ENCODE results near the gene NFIX.
"Not testable (repeated sequence)": the region's sequence is repeated elsewhere in the genome, so short reads cannot be mapped to it uniquely, and the experiment has no call there.

The NFIX gene

DNA sequence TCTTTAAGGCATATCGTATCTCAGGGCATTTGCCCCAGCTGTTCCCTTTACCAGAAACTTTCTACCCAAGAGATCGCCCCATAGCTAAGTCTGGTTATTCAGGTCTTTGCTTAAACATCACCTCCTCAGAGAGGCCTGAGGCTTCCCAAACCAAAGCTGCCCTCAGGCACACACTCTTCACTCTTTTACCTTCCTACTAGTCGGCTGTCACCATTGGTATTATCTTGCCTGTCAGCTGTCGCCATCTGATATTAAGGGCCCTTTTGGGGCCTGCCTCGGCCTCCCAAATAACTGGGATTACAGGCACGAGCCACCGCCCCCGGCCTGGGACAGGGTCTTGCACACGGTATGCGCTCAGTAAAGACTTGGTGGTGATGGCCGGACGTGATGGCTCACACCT is 39.3 kb upstream of the NFIX start:
- Histone ChIP-seq H3K4me1 (ENCODE audit: insufficient read depth, low read length) (peaks cover 49% of the 10 kb centered on the region), H2AFZ (ENCODE audit: low read depth, low read length) (0 out of 2 replicates have a peak overlapping the region, but pooled peaks have one; percentile 98), H3K27ac (ENCODE audit: low read length) (peak overlapping the region; percentile 87), H3K4me3 (ENCODE audit: low read depth in 1 of 2, low read length in 2 of 2) (peak overlapping the region; percentile 79 to 98), H3K36me3 (ENCODE audit: insufficient read depth, low read length) (peaks cover 52% of the 10 kb centered on the region), H3K79me2 (ENCODE audit: insufficient read depth, low read length) (peaks cover 63% of the 10 kb centered on the region), H3K4me2 (ENCODE audit: insufficient read depth, low read length) (peak overlapping the region; percentile 82), H3K27me3 (ENCODE audit: insufficient read depth, low read length, poor library complexity) (no peaks in the 10 kb centered on the region), H4K20me1 (ENCODE audit: insufficient read depth, low read length) (peaks cover 21% of the 10 kb centered on the region), H3K9ac (ENCODE audit: low read depth, low read length) (peak overlapping the region; percentile 92), H3K9me3 (ENCODE audit: insufficient read depth, low read length, severe bottlenecking) (no peaks in the 10 kb centered on the region)
- DNase-seq (no peak), ATAC-seq (ENCODE audit: insufficient read depth, low read depth) (no peak)
- no peak for TF ChIP-seq EZH2 (IDR thresholded peaks at IDR 0.05; ENCODE audit: borderline replicate concordance, low read depth, low read length, severe bottlenecking)
- TF ChIP-seq, protein P1, sequence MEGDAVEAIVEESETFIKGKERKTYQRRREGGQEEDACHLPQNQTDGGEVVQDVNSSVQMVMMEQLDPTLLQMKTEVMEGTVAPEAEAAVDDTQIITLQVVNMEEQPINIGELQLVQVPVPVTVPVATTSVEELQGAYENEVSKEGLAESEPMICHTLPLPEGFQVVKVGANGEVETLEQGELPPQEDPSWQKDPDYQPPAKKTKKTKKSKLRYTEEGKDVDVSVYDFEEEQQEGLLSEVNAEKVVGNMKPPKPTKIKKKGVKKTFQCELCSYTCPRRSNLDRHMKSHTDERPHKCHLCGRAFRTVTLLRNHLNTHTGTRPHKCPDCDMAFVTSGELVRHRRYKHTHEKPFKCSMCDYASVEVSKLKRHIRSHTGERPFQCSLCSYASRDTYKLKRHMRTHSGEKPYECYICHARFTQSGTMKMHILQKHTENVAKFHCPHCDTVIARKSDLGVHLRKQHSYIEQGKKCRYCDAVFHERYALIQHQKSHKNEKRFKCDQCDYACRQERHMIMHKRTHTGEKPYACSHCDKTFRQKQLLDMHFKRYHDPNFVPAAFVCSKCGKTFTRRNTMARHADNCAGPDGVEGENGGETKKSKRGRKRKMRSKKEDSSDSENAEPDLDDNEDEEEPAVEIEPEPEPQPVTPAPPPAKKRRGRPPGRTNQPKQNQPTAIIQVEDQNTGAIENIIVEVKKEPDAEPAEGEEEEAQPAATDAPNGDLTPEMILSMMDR (IDR thresholded peaks at IDR 0.05; ENCODE audit: borderline replicate concordance, extremely low read depth, low read length, poor library complexity, severe bottlenecking), result no peak

DNA sequence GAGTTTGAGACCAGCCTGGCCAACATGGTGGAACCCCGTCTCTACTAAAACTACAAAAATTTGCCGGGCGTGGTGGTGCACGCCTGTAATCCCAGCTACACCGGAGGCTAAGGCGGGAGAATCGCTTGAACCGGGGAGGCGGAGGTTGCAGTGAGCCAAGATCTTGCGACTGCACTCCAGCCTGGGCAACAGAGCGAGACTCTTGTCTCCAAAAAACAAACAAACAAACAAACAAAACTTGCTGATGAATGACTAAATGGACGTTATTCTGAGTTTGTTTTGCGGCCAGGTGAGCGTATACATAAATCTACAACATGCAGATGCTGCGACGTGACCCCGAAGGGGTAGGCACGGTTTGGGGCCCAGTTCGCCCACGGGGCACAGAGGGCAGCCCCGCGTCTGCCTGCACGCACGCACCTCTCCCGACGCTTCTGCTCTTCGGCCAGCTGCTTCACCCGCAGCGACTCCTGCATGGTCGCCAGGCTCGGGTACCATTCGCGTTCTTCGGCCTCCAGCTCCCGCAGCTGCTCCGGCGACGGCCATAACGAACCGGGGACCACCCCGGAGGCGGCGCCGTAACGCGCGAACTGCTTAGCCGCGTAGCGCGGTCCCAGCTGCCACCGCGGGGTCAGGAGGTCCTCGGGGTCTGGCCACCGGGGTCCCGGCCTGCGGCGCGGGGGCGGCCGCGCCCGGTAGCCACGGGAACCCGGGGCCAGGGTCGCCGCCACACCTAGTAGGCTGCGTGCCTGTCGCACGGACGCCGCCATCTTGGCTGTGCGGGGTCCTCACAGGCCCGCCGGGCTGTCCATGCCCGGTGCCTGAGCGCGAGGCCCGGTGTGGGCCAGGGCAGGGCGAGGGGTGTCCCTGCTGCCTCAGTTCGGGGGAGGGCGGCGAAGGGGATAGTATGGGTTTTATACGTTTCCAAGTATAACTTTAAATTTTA is 38.6 kb upstream of the NFIX start, which contains the start of gene GADD45GIP1:
Gene GADD45GIP1 (minus strand): TSS at position 778 of the 943 bp plus-strand sequence. CDS start 11 bp downstream, at position 767.
- ATAC-seq (ENCODE audit: insufficient read depth, low read depth), result peak; percentile 91
- H3K4me1 ChIP-seq (ENCODE audit: insufficient read depth, low read length), result peaks cover 49% of the 10 kb centered on the region

GRCh38 chr19:12957389-12957952 is 37.8 kb upstream of the NFIX start:
- Histone ChIP-seq H3K4me3 (ENCODE audit: low read depth in 1 of 2, low read length in 2 of 2) (peak overlapping the region; percentile 79 to 98), H3K4me2 (ENCODE audit: insufficient read depth, low read length) (peak overlapping the region; percentile 82), H2AFZ (ENCODE audit: low read depth, low read length) (peak overlapping the region; percentile 98), H3K36me3 (ENCODE audit: insufficient read depth, low read length) (peaks cover 39% of the 10 kb centered on the region), H4K20me1 (ENCODE audit: insufficient read depth, low read length) (peaks cover 21% of the 10 kb centered on the region), H3K9ac (ENCODE audit: low read depth, low read length) (peak overlapping the region; percentile 92), H3K79me2 (ENCODE audit: insufficient read depth, low read length) (peaks cover 52% of the 10 kb centered on the region), H3K4me1 (ENCODE audit: insufficient read depth, low read length) (peaks cover 47% of the 10 kb centered on the region), H3K27ac (ENCODE audit: low read length) (peak overlapping the region; percentile 87)
- not testable (repeated sequence) for H3K27me3 ChIP-seq (ENCODE audit: insufficient read depth, low read length, poor library complexity); DNase-seq; ATAC-seq (ENCODE audit: insufficient read depth, low read depth); H3K9me3 ChIP-seq (ENCODE audit: insufficient read depth, low read length, severe bottlenecking)

More for the DNA sequence above, 38.6 kb upstream of the NFIX start, which contains the start of gene GADD45GIP1:
- H3K9ac ChIP-seq (ENCODE audit: low read depth, low read length), result peak within 1 kb of the TSS; percentile 92
- no peaks in the 10 kb centered on the region for H3K27me3 ChIP-seq (ENCODE audit: insufficient read depth, low read length, poor library complexity)
- H2AFZ ChIP-seq (ENCODE audit: low read depth, low read length), result peak within 1 kb of the TSS; percentile 98
- H4K20me1 ChIP-seq (ENCODE audit: insufficient read depth, low read length), result peaks cover 21% of the 10 kb centered on the region
- H3K9me3 ChIP-seq (ENCODE audit: insufficient read depth, low read length, severe bottlenecking), result no peaks in the 10 kb centered on the region
- peak within 1 kb of the TSS; percentile 87 for H3K27ac ChIP-seq (ENCODE audit: low read length)
- H3K4me2 ChIP-seq (ENCODE audit: insufficient read depth, low read length), result peak within 1 kb of the TSS; percentile 82
- peak within 1 kb of the TSS; percentile 79 to 98 for H3K4me3 ChIP-seq (ENCODE audit: low read depth in 1 of 2, low read length in 2 of 2)
- H3K79me2 ChIP-seq (ENCODE audit: insufficient read depth, low read length), result peaks cover 59% of the 10 kb centered on the region
- TF ChIP-seq EZH2 (IDR thresholded peaks at IDR 0.05; ENCODE audit: borderline replicate concordance, low read depth, low read length, severe bottlenecking), result no peak
- TF ChIP-seq, protein P1 (IDR thresholded peaks at IDR 0.05; ENCODE audit: borderline replicate concordance, extremely low read depth, low read length, poor library complexity, severe bottlenecking), result no peak
- DNase-seq, result peak; percentile 88
- H3K36me3 ChIP-seq (ENCODE audit: insufficient read depth, low read length), result peaks cover 47% of the 10 kb centered on the region

DNA sequence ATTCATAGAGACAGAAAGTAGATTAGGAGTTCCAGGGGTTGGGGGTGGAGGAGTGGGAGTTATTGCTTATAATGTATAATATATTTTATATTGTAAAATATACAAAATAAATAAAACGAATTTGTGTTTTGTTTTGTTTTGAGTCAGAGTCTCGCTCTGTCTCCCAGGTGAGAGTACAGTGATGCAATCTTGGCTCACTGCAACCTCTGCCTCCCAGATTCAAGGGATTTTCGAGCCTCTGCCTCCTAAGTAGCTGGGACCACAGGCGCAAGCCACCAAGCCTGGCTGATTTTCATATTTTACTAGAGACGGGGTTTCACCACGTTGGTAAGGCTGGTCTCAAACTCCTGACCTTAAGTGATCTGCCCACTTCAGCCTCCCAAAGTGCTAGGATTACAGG is 35.8 kb upstream of the NFIX start:
- TF ChIP-seq, protein P1 (IDR thresholded peaks at IDR 0.05; ENCODE audit: borderline replicate concordance, extremely low read depth, low read length, poor library complexity, severe bottlenecking), result no peak
- TF ChIP-seq EZH2 (IDR thresholded peaks at IDR 0.05; ENCODE audit: borderline replicate concordance, low read depth, low read length, severe bottlenecking), result no peak
- no peaks in the 10 kb centered on the region for H3K9me3 ChIP-seq (ENCODE audit: insufficient read depth, low read length, severe bottlenecking)
- no peak overlapping the region for H2AFZ ChIP-seq (ENCODE audit: low read depth, low read length)
- H3K4me2 ChIP-seq (ENCODE audit: insufficient read depth, low read length), result no peak overlapping the region
- H3K9ac ChIP-seq (ENCODE audit: low read depth, low read length), result no peak overlapping the region
- ATAC-seq (ENCODE audit: insufficient read depth, low read depth) (no peak), DNase-seq (no peak)
- no peak overlapping the region for H3K27ac ChIP-seq (ENCODE audit: low read length)
- no peak overlapping the region for H3K4me3 ChIP-seq (ENCODE audit: low read depth in 1 of 2, low read length in 2 of 2)
- peaks cover 33% of the 10 kb centered on the region for H3K79me2 ChIP-seq (ENCODE audit: insufficient read depth, low read length)
- peaks cover 9% of the 10 kb centered on the region for H4K20me1 ChIP-seq (ENCODE audit: insufficient read depth, low read length)
- peaks cover 30% of the 10 kb centered on the region for H3K4me1 ChIP-seq (ENCODE audit: insufficient read depth, low read length)
- peaks cover 19% of the 10 kb centered on the region for H3K36me3 ChIP-seq (ENCODE audit: insufficient read depth, low read length)
- no peaks in the 10 kb centered on the region for H3K27me3 ChIP-seq (ENCODE audit: insufficient read depth, low read length, poor library complexity)
